Endothelial cell of hepatic sinusoid (primary cell): ENCODE measurements around the gene DIAPH2.

Source experiments
- in situ Hi-C: cut with HindIII; loops from 2 replicates; pipeline ENCODE4 v1.10.0; 2017; ENCODE audit warnings: low sequenced_read_pairs

The DIAPH2 gene

DNA sequence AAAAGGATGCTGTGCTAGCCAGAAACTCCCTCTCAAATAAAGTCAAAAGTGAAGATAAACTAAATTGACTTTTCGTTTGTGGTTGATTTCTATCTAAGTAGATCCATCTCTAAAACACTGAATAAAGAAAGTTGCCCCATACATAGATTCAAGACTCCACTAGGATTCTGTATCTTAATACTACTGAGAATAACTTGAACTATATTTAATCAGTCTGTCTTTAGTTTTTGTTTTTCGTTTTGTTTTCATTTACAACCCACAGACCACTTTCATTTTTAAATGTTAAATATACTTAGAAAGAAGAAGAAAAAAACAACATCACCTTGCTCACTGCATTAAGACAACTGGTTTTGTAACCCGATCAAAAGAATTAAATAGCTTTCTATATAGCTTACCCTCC is 854.1 kb downstream of the DIAPH2 start:
- in situ Hi-C loops = no loop called here

DNA sequence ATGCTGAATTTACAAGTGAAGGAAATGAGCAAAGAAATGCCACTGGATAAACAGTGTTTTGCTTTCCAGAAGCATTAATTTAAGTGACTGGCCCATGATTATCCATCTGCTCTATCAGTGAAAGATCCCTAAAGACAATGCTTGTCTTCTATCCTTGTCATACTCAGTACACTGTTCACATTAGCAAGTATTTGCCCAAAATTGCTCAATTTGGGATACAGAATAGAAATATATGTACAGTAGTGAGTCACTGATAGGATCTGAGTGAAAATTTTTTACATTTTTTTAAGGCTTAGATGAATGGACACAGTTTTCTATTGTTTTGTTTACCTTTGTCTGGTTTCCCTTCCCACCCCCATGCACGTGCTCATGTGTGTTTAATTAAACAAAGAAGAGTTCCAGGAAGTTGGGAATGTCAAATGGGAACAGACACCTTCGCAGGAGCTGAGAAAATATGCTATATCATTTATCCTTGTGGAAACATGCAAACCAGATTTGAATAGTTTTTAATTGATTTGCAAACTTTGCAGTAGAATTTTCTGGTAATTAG is 855.4 kb downstream of the DIAPH2 start:
- in situ Hi-C loops = no loop called here

DNA sequence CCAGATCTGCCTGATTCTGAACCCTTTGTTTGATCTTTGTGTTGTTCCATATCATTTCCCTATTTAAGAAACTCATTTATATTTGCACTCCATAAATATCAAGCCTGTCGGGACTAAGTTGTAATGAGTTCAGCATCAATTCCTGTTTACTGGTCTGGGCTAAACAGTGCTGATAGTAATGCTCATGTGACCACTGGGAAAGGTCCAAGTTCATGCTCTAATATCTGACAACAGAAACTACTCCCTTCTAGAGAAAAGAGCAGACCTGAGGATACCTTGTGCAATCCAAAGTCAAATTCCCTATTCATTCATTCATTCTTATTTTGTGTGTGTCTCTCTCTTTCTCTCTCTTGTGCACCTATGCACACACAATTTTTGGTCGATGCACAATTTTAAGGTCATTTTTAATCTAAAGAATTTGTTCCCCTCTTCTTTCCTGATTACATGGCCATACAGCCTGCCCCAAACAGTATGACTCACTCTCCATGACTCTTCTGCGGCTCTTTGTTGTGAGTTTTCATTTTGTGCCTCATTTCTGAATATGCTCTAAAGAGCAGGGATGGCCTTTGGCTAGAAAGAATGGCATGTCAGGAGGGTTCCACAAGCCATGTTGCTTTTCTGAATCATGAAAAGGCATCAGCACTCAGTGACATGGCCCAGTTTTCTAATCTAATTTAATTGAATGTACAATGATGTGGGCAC is 863.4 kb downstream of the DIAPH2 start:
- in situ Hi-C loops = no loop called here

DNA sequence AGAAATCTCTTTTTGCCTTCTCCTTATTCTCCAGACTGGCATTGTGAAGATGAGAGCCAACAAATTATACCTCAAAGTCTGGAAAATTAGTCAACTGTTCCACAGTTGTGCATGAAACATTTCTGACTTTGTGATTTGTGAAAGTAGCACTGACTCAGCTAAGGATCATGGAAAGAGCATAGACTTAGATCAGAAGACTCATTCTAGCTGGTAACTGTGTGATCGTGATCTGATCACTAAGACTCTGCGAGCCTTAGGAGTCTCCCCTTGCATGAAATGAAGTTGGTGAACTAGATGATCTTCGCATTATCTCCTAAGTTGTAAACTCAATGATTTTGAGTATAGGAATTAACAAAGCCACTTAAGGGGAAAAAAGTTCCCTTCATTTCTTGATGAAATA is 867.2 kb downstream of the DIAPH2 start:
- in situ Hi-C loops = no loop called here

DNA sequence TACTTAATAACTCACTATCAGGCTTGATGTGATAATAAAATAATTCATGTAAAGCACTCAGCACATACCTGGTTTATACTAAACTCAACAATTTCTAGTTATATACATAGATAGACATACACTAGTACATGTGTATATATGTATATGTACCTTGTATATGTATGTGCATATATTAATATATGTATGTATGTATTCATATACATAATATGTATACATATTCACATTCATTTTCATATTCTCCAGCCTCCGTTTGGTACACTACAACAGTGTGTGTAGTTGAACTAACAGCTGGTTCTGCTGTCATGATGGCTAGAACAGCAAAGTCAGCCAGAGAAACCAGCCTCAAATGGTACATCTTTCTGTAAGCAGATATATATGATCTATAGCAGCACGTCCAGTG is 869.2 kb downstream of the DIAPH2 start:
- in situ Hi-C loops = no loop called here

DNA sequence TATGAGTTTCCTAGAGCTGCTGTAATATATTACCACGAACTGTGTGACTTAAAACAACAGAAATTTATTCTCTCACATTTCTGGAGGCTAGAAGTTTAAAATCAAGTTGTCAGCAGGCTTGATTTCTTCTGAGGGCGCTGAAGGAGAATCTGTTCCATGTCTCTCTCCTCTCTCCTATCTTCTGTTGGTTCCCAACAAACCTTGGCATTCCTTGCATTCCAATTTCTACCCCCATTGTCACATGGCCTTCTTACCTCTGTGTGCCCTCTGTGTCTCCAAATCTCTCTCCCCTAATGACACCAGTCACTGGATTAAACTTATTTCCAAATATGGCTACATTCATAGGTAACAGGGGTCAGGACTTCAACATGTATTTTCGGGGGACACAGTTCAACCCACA is 871.7 kb downstream of the DIAPH2 start:
- in situ Hi-C loops = no loop called here

DNA sequence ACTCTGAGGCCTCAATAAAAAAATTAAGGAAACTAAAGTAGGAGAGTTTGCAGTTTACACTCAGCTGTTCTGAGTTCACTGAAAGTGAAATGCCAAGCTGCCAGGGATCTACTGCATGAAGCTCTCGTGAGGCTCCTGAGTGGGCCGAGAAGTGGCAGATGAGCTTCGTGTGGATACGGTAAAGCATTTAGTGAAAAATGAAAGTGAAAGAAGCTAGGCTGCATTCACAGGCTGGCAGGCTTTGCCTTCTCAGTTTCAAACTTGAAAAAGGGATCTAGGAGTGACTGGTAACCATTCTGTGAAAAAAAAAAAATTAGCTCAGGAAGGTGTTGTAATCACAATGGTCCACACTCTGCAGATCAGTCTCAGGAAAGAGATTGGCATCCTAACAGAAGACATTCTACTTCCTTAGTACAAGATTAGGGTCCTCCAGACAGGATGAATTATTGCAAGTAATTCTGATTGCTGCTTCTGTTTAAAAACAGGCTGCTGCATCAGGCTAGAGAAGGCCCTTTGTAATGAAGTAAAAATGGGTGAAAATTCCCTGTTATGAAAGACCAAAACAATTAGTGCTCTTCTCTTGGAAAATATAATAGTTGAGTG is 879.0 kb downstream of the DIAPH2 start:
- in situ Hi-C loops = no loop called here

DNA sequence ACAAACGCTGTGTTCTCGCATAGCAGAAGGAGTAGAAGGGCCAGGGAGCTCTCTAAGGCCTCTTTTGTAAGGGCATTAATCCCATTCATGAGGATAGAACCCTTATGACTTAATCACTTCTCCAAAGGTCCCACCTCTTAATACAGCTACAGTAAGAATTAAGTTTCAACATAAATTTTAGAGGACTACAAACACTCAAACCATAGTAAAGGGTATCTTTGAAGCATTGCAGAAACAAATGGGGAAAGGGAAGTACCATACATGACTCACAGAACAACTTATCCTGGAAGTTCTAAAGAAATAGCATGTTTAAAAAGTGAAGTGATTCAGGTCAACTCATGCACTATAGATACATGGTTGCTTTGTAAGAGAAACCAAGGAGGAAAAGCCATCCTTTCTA is 879.9 kb downstream of the DIAPH2 start:
- in situ Hi-C loops = no loop called here

DNA sequence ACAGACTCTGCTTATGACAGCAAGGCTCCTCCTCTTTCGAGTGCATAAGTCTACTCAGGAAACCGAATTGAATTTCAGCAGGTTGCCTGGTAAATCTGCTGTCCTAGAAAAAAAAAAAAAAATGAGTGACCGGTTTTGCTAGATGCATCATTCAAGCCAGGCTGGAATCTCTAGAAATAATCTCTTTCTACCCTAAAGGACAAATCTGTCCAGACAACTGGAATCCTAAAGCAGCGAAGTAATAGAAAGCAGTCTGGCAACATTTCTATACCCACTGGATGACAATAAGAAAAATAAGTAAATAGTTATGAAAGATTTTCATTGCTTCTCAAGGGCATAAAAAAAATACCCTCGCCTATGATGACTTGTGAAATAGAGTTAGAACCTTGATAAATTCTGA is 902.5 kb downstream of the DIAPH2 start:
- in situ Hi-C loops = no loop called here

DNA sequence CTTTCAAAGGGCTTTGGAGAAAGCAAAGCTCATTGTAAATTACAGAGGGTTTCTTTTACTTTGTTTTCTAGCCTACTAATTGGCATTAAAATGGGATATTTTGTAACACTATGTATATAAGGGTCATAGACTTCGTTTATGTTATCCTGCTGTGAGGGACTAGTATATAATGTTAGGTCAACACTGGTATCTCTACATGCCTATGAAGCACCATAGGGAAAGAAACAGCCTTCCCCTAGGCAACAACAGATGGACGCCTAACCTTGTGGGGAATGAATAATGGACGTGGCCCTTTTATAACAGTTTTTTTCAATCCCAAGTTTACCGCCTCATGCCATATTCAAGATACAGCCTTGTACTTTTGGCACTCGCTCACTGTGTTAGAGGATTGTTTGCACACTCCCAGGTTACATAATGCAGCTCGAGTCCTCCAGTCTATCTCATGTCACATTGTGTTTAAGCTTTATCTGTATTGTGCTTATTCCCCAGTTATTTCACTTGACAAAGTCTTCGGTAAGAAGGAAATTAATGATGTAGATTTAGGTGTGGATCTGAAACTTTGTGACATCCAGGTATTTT is 910.1 kb downstream of the DIAPH2 start:
- in situ Hi-C loops = no loop called here

DNA sequence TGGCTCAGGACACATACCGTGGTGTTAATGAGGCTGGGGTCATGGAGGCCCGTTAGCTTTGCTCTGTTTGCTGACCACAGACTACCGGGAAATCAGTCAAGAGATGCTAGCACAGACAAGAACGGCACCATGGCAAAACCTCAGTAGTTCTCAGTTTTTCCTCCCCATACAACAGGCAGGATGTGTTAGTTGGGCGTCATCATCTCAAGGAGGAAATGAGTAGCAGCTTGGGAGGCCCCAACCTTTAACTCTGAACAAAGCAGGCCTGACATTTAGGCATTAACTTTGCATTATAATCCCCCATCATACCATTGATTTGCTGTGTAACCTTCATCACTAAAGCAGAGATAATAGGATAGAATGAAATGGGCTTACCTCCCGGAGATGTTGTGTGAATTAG is 913.3 kb downstream of the DIAPH2 start:
- in situ Hi-C loops = no loop called here

DNA sequence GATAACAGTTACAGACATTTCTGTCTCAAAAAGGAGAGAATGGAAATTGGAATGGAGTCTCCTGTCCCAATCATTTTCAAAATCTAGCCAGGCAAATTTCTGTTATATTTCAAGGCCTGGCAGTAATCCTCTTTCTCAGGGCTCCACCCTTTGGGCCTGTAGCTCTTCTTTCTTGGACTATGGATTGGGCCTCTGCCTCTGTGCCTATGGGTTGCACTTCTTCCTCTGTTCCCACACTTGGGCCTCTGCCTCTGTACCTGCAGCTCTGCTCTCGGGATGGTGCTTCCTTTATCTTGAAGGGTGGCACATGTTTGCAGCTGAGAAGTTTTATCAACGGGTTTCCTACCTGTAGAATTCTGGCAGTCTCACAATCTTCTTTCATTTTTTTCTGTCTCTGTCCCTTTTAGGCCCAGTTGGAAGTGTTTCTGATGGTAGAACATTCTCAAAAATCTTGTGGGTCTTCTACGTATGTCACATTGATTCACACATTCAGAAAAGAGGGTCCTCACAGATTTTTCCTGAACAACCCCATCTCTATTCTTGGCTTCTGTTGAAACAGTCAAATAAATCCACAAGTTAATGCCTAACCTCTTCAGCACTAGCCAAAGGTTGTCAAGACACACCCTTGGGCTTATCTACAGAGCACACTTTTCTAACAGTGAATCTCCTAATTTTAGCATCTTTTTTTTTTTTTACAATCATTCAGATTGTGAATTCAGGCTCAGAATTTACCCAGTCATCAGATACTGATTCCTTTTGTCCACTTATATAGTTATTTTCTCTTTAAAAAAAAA is 918.0 kb downstream of the DIAPH2 start:
- in situ Hi-C loops = no loop called here

DNA sequence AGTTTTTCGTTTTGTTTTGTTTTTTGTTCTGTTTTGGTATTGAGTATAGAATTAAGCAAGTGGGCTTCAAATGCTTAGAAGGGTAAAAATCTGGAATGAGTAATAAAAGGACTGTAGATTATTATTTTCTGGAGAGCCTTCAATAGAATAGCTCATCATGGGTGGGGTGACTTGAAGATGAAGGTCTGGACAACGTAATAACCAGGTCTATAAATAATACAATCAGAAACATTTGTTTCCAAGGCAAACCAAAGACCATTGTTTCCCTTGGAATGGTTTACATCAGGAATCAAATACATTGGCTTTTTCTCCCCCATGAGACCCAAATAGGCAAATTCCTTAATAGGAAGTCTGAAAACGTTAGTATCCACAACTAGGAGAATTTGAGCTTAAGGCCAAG is 920.6 kb downstream of the DIAPH2 start:
- in situ Hi-C loops = no loop called here

DNA sequence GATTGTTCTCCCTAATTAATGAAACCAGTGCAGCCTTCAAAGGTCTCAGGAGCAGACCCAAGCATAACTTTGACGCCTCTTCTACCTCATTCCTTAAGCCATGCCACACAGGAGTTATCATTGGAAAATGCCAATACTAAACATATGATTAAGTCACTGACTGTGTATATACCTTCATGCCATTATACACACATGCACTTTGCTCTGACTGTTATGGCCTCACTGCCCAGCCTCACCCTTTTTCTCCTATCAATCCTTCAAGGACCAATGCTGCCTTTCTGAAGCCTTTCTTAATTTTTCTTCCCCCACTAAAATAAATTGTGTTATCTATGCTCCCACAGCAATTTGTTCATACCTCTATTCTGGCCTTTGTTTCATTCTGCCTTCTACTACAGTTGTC is 924.7 kb downstream of the DIAPH2 start:
- in situ Hi-C loops = no loop called here

DNA sequence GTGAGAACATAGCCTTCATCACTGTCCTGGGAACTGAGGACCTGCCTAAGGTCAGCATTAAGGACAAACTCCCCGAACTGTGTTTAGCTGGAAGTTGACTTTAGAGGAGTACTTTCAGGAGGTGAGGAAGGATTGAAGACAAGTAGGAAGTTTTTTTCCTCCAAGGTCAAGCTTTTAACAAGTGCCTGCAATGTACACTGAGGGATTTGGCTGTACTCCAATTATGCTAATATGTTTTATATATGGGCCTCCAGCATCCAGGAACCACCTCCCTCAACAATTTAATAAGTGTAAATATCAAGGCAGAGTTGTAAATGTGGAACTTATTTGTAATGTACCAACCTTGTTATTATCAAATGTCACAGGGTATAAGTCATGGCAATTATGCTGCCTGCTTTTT is 925.3 kb downstream of the DIAPH2 start:
- in situ Hi-C loops = no loop called here

DNA sequence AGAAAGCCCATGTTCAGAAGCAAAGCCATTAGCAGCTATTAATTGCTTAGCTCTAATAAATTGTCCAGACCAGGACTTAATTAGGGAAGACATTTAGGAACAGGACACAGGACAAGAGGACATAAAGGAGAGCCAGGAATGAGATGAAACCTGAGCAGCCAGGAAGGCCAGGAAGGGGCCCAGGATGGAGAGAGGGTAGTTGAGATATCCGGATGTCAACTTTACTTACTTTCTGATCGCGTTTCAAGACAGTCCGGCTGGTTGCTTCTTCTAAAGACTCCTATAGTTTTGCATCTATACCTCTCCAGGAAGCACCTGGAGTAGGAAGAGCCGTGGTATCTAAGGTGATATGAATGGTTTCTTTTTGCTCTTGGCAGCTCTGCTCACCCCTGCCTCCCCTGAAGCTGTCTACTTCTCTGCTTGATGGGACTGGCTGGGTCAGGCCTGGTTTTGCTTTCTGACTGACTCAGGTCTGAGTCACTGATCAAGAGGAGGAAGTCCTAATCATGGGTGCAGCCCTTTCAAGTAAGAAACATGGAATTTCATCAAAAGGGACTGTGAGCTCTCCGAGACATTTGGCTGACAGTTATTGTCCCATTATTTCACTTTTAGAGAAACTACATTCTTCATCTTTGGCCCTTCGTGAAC is 932.4 kb downstream of the DIAPH2 start:
- in situ Hi-C loops = no loop called here

DNA sequence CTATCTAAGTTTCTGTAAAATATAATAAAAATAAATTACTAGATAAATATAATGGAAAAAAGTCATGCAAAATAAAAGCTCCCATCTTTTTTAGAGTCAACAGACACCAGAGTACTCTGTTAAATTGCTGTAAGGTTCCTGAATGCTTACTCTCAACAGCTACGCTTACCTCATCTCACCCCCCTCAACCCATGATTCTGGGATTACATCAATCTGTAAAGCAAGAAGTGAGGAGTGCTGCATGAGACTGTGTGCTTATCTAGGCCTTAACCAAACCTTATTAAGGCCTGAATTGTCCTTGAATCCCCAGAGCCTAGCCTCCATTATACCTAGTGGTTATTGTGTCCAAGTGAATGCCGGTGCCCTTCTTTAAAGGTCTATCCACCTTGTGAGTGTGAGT is 934.9 kb downstream of the DIAPH2 start:
- in situ Hi-C loops = no loop called here

DNA sequence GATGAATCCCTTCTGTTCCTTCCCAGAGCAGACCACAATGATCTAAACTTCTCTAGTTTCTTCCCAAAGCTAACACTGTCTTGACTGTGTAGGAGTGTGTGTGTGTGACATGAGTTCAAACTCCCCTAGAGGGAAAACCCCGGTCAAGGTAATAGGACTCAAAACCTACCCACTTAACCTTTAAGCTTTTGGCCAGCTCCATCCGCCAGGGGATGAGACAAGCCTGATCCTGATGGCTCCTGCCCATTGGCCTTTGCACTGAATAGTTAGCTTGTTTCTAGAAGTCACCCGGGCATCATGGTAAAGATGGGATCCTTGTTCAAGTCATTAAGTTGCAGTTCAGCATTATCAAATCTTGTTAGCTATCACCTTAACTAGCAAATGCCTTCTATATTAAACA is 937.5 kb downstream of the DIAPH2 start:
- in situ Hi-C loops = no loop called here

DNA sequence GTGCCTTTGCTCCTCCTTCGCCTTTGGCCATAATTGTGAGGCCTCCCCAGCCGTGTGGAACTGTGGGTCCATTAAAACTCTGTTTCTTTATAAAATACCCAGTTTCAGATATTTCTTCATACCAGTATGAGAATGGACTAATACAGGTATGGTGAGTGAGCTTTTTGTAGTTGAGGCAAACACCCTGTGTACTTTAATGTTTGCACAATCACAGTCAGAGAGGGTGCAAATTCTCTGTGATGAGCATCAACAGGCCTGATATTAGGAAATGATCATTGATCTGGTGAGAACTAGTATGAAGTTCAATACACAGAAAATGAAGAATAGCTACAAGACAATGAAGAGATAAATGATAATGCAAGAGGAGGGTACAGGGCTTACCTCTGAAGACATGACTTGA is 943.7 kb downstream of the DIAPH2 start:
- in situ Hi-C loops = no loop called here

DNA sequence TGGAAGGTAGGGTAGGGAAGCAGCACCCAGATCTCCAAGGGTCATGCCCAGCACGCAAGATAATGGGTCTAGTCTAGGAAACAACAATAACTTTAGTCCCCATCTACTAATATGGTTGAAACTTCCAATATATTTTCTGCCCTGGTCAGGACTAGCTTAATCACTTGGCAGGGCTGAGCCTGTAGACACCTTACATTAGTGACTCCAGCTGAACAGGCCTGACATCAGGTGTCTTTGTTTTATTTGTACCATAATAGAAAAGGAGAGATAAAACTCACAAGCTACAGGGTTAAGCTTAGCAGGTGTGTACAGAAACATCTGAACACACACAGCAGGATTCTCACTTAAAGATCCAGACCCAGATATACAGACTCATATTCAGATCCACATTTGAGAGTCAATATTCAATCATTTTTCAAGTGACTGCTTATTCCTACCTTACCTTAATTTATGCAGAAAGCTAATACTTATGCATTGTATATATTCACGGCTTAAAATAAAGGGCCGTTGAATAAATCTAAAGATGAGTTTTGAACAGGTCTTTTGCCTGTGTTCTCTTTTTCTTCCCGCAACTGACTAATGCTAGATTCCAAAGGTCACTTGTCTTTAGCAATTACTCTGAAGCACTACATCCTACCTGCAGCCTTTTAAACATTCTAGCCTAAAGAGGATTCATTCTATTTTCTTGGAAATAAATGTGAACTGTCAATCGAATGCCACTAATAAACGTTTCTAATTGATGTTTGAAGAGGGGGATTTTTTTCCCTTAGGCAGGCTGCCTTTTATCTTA is 944.4 kb downstream of the DIAPH2 start:
- in situ Hi-C loops = no loop called here
